Adrenal gland (tissue), 12 donors: ENCODE measurements around the gene SNX5. TPM values are rescaled to one million over a fixed set of nuclear protein-coding genes. Genes with fewer than 3 reads are reported as not detected.

ENCODE experiments used
- DNase-seq, 7 donors: peaks; one replicate each; pipeline ENCODE4 v3.0.0-alpha.2; 2019 to 2020
- H3K27ac ChIP-seq, 5 donors: fragments of 200-600 bp; sonication (generic) in 4 of 5; 1 replicate in 3 of 5; 2 replicates in 2 of 5; pipeline versions ENCODE4 v1.5.1 to v1.8.0; 2016 to 2020; ENCODE audit warnings: mild to moderate bottlenecking in 1 of 5
- H3K27me3 ChIP-seq: fragments of 200-600 bp; 2 replicates; pipeline ENCODE4 v1.8.0; 2021
- H3K36me3 ChIP-seq, 2 donors: fragments of 200-600 bp; replicated peaks in 1 of 2; 1 replicate in 1 of 2; 2 replicates in 1 of 2; pipeline versions ENCODE4 v1.5.1 to v1.8.0; 2018 to 2022
- H3K4me1 ChIP-seq, 2 donors: fragments of 200-600 bp; replicated peaks in 1 of 2; 1 replicate in 1 of 2; 2 replicates in 1 of 2; pipeline versions ENCODE4 v1.5.1 to v1.8.0; 2018 to 2021
- H3K4me3 ChIP-seq, 4 donors: fragments of 200-600 bp; sonication (generic) in 3 of 4; one replicate each; pipeline ENCODE4 v1.5.1; 2016 to 2018
- H3K9me3 ChIP-seq, 3 donors: fragments of 200-600 bp; sonication (generic) in 1 of 3; replicated peaks in 1 of 3; 1 replicate in 2 of 3; 2 replicates in 1 of 3; pipeline versions ENCODE4 v1.5.1 to v1.8.0; 2016 to 2021
- CTCF ChIP-seq, 6 experiments: fragments of 450-650 bp in 4 of 6; fragments of 200-600 bp in 2 of 6; sonication (generic) in 1 of 6; IDR thresholded peaks; 1 replicate in 5 of 6; 2 replicates in 1 of 6; pipeline versions ENCODE4 v1.5.1 to v1.8.0; 2016 to 2021; ENCODE audit warnings: antibody characterized with exemption in 6 of 6, mild to moderate bottlenecking in 2 of 6, moderate library complexity in 1 of 6
- POLR2A ChIP-seq, 2 donors: fragments of 450-650 bp; IDR thresholded peaks; one replicate each; pipeline ENCODE4 v1.6.1; 2017; ENCODE audit warnings: antibody characterized with exemption in 2 of 2, mild to moderate bottlenecking in 2 of 2, moderate library complexity in 1 of 2
- WGBS, 4 donors: extraction: QIAGEN DNeasy Blood & Tissue Kit in 2 of 4; methylation state at CpG; one replicate each; pipeline versions ENCODE4 v1.1.5 to v1.1.7; 2013 to 2017; 5-methylcytosine and 5-hydroxymethylcytosine counted together
- intact Hi-C, 2 donors: fragments of 100-400 bp; cut with DNase I; formaldehyde crosslinking; loops; one replicate each; pipeline versions ENCODE4 v1.14.1 to v1.15.0; 2022 to 2023
- polyA plus RNA-seq, 3 donors: library from polyadenylated mRNA; stranded (reverse); fragments of 200-250 nt in 2 of 3; fragments of 350-450 nt in 1 of 3; fragmentation: Illumina TruSeq in 1 of 3; extraction: RNeasy Lipid Tissue Mini Kit (QIAGEN cat#74804) in 1 of 3; gene quantifications; one replicate each; pipeline ENCODE4 v1.2.3, GENCODE V29; 2013 to 2014
- total RNA-seq, 9 donors: library from RNA; depleted of rRNA in 4 of 9; stranded (reverse); fragments of >200 nt in 4 of 9; fragments of 120-200 nt in 1 of 9; fragmentation: NEBNext Ultra II Directional in 1 of 9; extraction: Animal tissue kit (Norgen Biotek cat#: 25700) in 1 of 9; gene quantifications; one replicate each; pipeline versions ENCODE4 v1.1.0 to v1.2.4, GENCODE V29; 2013 to 2023
- donor health status: healthy with polysubstance abuse.
- donor health status: Bipolar disorder and iron deficiency.
- donor health status: DM: yes; HTN: yes; CAD: no.
- donor health status: DM: no; HTN: no; CAD: no.
- donor health status: DM: no; HTN: no; CAD: no.
- donor health status: DM: yes; HTN: yes; CAD: no.

Gene SNX5
- total and polyA plus RNA-seq, 12 donors: 103 to 201 (median 144) TPM

- intact Hi-C loops: loop anchor here (10.0 kb wide), 2 partner anchors 368 to 398 kb away; partner anchors contain the start of gene BFSP1 (in 1 of the 2)
- H3K9me3 ChIP-seq: no peaks in the 10 kb centered on the region
- no peak overlapping the region for H3K27ac ChIP-seq
- no peaks in the 10 kb centered on the region for H3K36me3 ChIP-seq
- no peaks in the 10 kb centered on the region for H3K27me3 ChIP-seq
- no peak overlapping the region for H3K4me3 ChIP-seq
- TF ChIP-seq CTCF (IDR thresholded peaks at IDR 0.05) (no peak), POLR2A (IDR thresholded peaks at IDR 0.05) (no peak)
- no peaks in the 10 kb centered on the region for H3K4me1 ChIP-seq
- no peak for DNase-seq
- WGBS, 4 donors: 61 to 89% (median 76%) methylated on average over 4 of the region's 4 CpGs
Measured at GRCh38 chr20:17902531-17903083, 66.0 kb downstream of the SNX5 start.

- 69 to 85% (median 74%) methylated on average over 3 to 4 of the region's 4 CpGs for WGBS, 4 donors
- intact Hi-C loops: loop anchor here (10.0 kb wide), 2 partner anchors 367 to 397 kb away; partner anchors contain the start of gene BFSP1 (in 1 of the 2)
Measured at GRCh38 chr20:17901971-17902370, 66.6 kb downstream of the SNX5 start.

GRCh38 chr20:17898548-17898994, 70.0 kb downstream of the SNX5 start:
- H3K36me3 ChIP-seq: no peaks in the 10 kb centered on the region
- TF ChIP-seq CTCF (IDR thresholded peaks at IDR 0.05) (peak; percentile 88 to 98 (median 96)), POLR2A (IDR thresholded peaks at IDR 0.05) (no peak)
- 40 to 49% (median 44%) methylated on average over 7 of the region's 7 CpGs for WGBS, 4 donors
- H3K9me3 ChIP-seq: no peaks in the 10 kb centered on the region
- no peaks in the 10 kb centered on the region for H3K27me3 ChIP-seq
- intact Hi-C loops: loop anchor here in 1 of 2 donors (5.0 kb wide), 1 partner anchor 216 kb away; the partner anchor contains the start of gene RRBP1
- H3K27ac ChIP-seq: no peak overlapping the region
- H3K4me3 ChIP-seq: no peak overlapping the region
- peak; percentile 65 to 93 (median 83) for DNase-seq
- H3K4me1 ChIP-seq: peaks cover 23 to 27% of the 10 kb centered on the region in 2 donors

More at GRCh38 chr20:17901971-17902370, 66.6 kb downstream of the SNX5 start:
- TF ChIP-seq CTCF (IDR thresholded peaks at IDR 0.05): no peak
- no peak for TF ChIP-seq POLR2A (IDR thresholded peaks at IDR 0.05)
- H3K4me3 ChIP-seq: no peak overlapping the region
- no peaks in the 10 kb centered on the region for H3K9me3 ChIP-seq
- H3K27ac ChIP-seq: no peak overlapping the region
- DNase-seq: no peak
- H3K4me1 ChIP-seq: peaks cover 1 to 4% of the 10 kb centered on the region in 2 donors
- no peaks in the 10 kb centered on the region for H3K36me3 ChIP-seq
- H3K27me3 ChIP-seq: no peaks in the 10 kb centered on the region

- Histone ChIP-seq H3K36me3 (no peaks in the 10 kb centered on the region), H3K27me3 (no peaks in the 10 kb centered on the region), H3K4me3 (no peak overlapping the region), H3K27ac (no peak overlapping the region), H3K4me1 (peaks cover 24 to 27% of the 10 kb centered on the region in 2 donors), H3K9me3 (no peaks in the 10 kb centered on the region)
- intact Hi-C loops: loop anchor here in 1 of 2 donors (5.0 kb wide), 1 partner anchor 215 kb away; the partner anchor contains the start of gene RRBP1
- peak in 1 of 7 donors; percentile 39 for DNase-seq
- TF ChIP-seq POLR2A (IDR thresholded peaks at IDR 0.05) (no peak), CTCF (IDR thresholded peaks at IDR 0.05) (no peak)
- 71 to 94% (median 86%) methylated on average over 1 of the region's 1 CpG for WGBS, 4 donors
Measured at GRCh38 chr20:17897566-17898307, 70.9 kb downstream of the SNX5 start.
